KG1 (cell line): Measurements from ENCODE around the gene PPP2R5D.

Experiments
- DNase-seq: peaks from one replicate; lab custom pipeline; 2025; lab: John Stamatoyannopoulos, UW

Gene PPP2R5D

GRCh38 chr6:43059168-43060033 is 75.0 kb downstream of the PPP2R5D start, which contains the start of the genes KLC4 and MRPL2:
Gene KLC4, plus strand, starts transcription at chr6:43059631. Its CDS starts 1,705 bp downstream, at chr6:43061336.
Gene MRPL2, minus strand, starts transcription at chr6:43059434. Its CDS starts 53 bp downstream, at chr6:43059381.
- DNase-seq: peak; percentile 98

- no peak for DNase-seq
Measured at GRCh38 chr6:43060034-43060754, 75.8 kb downstream of the PPP2R5D start.

GRCh38 chr6:43060755-43061633 is 76.6 kb downstream of the PPP2R5D start:
- no peak for DNase-seq

GRCh38 chr6:43061861-43062260 is 77.5 kb downstream of the PPP2R5D start:
- no peak for DNase-seq
